GM21526 (cell line): Measurements from ENCODE around the gene TMEM214.

ENCODE experiments used
- ATAC-seq: cut with Tn5 transposase; IDR thresholded peaks from one replicate; pipeline ENCODE4 v1.9.1; 2021; ENCODE audit warnings: moderate library complexity; ENCODE audit not compliant: unreplicated experiment, low FRiP score

Gene TMEM214

DNA sequence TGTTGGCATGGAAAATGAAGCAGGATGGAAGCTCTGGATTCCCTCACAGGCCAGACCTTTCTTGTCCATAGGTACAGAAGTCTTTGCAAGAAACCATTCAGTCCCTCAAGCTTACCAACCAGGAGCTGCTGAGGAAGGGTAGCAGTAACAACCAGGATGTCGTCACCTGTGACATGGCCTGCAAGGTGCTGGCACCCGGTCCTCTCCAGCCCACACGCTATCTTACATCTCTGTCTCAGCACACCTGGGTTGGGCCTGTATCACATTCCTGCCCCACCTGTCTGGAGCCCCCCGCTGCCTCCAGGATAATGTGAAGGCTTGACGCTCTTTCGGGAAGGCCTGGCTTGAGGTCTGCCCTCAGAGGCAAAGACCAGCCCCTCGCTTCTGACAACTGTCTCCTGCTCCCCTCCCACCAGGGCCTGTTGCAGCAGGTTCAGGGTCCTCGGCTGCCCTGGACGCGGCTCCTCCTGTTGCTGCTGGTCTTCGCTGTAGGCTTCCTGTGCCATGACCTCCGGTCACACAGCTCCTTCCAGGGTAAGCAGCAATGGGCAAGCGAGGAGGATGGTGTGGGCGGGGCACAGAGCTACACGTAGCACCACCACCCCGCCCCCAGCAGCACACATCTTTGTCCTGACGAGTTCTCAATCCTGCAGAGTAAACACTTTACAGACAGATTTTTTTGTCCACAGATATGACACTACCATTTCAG, 6.0 kb downstream of the TMEM214 start:
- ATAC-seq, result no peak

DNA sequence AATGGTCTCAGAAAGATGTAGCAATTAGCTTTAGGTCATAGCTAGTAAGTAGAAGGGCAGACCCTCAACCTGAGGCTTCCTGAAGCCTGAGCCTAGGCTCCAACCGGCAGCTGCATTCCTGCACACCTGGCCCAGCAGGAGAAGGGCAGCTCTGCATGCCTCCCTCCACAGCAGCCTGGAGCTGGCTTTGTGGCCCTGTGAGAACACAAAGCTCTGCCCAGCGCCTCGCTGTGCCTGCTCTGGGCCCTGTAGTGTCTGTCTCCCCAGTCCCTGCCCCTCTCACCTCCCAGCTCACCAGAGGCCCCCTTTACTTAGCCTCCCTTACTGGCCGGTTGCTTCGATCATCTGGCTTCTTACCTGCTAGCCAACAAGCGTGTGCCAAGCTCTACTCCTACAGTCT, 6.7 kb downstream of the TMEM214 start:
- no peak for ATAC-seq

DNA sequence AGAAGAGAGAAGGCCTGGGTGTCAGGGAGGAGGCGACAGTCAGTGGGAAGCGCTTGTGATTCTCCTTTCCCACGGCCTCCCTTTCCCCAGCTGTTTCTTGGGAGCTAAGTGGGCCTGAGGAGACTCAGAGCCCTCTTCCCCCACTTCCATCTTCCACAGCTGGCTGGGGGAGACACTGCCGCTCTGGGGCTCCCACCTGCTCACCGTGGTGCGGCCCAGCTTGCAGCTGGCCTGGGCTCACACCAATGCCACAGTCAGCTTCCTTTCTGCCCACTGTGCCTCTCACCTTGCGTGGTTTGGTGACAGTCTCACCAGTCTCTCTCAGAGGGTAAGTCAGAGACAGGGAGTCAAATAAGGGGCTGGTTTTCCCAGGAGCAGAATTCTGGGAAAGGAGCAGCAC, 7.1 kb downstream of the TMEM214 start:
- ATAC-seq, result no peak

DNA sequence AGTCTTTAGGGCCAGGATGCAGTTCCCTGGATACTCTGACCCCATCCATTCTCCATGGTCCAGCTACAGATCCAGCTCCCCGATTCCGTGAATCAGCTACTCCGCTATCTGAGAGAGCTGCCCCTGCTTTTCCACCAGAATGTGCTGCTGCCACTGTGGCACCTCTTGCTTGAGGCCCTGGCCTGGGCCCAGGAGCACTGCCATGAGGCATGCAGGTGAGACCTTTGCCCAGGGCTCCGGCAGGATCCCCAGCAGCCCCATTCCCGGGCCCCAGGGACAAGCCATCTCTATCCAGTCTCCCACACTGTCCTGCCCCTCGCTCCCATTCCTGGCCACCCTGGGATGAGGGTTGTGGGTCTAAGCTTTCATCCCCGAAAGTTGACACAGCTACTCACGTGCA, 7.5 kb downstream of the TMEM214 start:
- no peak for ATAC-seq

DNA sequence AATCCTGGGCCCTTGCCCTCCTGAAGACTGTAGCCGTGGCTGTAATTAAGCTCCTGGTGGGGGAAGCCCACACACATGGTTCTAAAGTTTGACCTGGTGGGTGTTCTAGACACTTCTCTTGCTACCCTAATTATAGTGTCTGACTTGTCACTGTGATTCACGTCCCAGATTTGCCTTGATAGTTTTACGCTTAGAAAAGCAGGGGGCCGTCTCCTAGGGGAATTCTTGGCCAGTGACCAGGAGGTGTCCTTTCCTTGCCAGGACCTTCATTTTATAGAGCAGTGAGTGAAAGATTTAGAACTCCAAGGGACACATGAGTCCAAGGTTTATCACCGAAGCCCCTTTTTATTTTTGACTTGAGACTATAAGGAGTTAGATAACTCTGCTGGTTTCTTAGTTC, 9.0 kb downstream of the TMEM214 start:
- ATAC-seq, result no peak

GRCh38 chr2:27042159-27042661, 9.4 kb downstream of the TMEM214 start:
- ATAC-seq, result no peak

GRCh38 chr2:27042985-27043634, 10.3 kb downstream of the TMEM214 start:
- ATAC-seq, result no peak

DNA sequence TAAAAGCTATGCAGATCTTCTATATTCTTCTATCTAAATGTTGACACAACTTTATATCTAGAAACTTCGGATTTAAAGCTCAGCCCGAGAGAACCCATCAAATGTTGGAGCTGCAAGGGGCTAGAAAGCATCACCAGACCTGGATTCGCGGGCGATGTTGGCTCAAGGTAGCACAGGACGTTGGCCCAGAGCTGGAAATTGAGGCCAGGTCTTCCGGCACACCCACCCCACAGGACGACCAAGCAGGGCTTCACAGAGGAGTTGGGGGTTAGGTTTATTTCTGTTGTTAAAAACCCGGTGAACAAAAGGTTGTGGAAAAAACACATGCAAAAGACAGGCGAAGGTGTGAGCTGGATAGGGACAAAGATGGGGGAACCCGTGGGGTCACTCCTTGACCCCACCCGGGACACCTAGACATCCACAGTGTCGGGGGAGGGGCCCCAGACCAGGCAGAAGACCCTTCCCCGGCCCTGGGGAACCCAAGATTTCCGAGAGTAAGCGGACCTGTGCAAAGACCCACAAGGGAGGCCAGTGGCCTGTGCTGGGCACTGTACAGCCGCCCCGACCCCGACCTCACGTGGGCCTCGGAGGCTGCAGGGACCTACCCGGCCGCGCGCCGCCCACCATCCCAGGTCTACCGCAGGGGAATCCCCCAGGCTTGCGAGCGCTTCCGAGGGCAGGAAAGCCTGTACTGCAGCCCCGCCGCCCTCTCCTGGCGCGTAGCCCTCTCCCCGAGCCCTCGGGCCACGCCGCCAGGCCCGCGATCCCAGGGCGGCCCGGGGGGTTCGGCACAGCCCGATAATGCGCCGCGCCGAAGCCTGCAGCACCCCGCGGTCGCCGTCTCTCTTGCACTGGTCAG, 16.9 kb downstream of the TMEM214 start:
- peak; percentile 16 for ATAC-seq

DNA sequence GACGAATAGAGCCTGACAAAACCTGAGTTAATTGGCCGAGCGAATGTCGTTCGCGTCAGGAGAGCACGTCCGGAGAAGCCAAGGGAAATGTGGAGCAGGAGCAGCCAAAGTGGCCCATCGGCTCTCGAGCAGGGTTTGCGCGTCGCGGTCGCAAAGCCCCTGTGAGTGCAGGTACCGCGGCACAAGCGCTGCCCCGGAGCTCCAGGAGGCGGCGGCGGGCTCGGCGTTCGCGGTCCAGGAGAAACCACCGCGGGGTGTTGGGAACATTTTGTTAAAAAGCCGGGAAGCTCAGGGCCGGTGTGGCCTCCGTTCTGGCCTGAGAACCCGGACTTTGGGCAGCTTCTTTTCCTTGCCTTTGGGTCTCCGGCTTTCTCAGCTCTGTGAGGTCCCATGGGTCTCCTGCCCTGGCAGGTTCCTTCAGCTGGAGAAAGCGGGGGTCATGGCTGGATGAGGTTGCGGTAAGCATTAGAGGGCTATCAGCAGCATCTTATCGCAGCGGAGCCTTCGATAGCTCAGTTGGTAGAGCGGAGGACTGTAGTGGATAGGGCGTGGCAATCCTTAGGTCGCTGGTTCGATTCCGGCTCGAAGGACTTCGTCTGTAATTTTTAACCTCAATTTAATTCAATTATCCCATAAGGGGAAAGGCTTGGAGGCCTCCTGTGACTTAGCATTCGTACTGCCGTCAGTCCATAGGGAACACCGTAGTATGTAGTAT, 17.7 kb downstream of the TMEM214 start:
- peak; percentile 45 for ATAC-seq

- peak; percentile 57 for ATAC-seq
These were observed 18.5 kb downstream of the TMEM214 start, which contains the start of gene AGBL5 for GRCh38 chr2:27050996-27051901. AGBL5 (plus strand) TSS chr2:27051668; CDS start chr2:27052959, 1,291 bp downstream.

DNA sequence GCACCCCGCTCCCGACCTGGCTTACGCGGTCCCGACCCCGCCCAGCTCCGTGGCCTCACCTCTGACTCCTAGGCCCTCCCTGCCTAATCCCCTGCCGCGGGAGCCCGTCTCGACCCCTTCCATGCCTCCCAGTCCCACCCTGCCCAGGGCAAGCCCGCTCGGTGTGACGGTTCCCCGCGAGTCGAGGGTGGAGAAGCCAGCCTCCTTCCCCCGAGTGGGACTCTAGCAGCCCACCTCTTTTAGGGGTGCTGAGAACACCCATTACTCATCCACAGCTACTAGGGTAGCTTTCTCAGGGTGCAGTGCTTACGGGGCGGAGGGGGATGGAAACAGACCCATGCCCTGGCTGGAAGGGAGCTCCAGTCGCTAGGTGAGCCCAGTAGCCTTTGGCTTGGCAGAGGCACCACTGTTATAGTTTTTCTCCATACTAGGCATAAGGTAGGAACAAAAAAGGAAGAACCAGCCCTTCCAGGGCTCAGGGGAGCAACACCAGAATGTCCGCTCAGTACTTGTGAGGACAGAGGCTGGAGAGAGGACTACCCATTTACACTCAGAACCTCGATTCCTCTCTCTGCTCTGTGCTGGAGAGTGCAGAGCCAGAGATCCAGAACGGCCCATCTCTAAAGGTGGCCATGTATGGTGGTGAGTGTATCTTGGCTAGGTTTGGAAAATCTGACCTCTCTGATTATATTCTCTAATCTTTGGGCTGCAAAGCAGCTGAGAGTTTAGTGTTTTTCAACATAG, 19.3 kb downstream of the TMEM214 start:
- no peak for ATAC-seq

- ATAC-seq, result no peak
These were observed 20.6 kb downstream of the TMEM214 start for GRCh38 chr2:27053321-27053720.

DNA sequence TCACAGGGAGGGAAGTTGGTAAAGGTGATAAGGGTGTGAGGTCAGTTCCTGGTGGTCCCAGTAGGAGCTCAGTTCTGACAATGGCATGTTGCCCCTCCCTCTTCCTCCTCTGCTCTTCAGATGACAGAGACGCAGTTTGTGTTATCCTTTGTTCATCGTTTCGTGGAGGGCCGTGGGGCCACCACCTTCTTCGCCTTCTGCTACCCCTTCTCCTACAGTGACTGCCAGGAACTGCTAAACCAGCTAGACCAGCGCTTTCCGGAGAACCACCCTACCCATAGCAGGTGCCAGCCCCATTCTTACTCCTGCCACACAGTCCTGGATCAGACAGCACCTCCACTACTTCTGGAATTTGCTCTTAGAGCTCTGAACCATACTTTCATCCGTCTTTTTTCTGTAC, 21.0 kb downstream of the TMEM214 start:
- no peak for ATAC-seq

DNA sequence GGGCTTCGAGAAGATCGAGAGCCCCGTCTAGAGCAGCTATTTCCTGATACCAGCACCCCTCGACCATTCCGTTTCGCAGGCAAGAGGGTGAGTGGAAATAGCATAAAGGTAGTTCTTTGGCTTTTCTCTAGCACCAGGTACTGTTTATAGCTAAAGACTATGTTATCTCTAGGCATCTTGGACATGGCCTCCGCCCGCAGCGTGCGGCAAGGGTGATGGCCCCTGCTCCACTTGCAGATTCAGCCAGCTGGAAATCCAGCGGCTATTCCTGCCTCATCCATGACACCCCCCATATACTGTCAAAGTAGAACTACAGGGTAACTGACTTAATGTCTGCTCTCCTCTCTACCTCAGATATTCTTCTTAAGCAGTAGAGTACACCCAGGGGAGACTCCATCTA, 22.0 kb downstream of the TMEM214 start:
- no peak for ATAC-seq

- ATAC-seq, result no peak
These were observed 24.4 kb downstream of the TMEM214 start for GRCh38 chr2:27057184-27057583.

DNA sequence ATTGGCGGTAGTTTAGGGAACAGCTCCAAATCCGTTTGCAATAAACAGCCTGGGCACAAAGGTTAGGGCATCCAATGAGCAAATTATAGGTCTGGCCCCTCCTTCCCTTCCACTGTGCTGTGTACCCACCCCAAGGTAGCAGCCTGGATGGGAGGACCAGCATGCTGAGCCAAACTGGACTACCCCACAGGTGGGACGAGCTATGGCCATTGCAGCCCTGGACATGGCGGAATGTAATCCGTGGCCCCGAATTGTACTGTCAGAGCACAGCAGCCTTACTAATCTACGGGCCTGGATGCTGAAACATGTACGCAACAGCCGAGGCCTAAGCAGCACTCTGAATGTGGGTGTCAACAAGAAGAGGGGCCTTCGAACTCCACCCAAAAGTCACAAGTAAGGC, 25.4 kb downstream of the TMEM214 start:
- ATAC-seq, result no peak

GRCh38 chr2:27059141-27059820, 26.5 kb downstream of the TMEM214 start:
- no peak for ATAC-seq

GRCh38 chr2:27060323-27060722, 27.6 kb downstream of the TMEM214 start:
- ATAC-seq, result no peak
